GM21447 (cell line): Measurements from ENCODE around the gene PYGO2.
"Not testable (repeated sequence)": the region's sequence is repeated elsewhere in the genome, so short reads cannot be mapped to it uniquely, and the experiment has no call there.

Source experiments
- ATAC-seq: cut with Tn5 transposase; IDR thresholded peaks from one replicate; pipeline ENCODE4 v1.9.1; 2021; ENCODE audit not compliant: unreplicated experiment

The PYGO2 gene

DNA sequence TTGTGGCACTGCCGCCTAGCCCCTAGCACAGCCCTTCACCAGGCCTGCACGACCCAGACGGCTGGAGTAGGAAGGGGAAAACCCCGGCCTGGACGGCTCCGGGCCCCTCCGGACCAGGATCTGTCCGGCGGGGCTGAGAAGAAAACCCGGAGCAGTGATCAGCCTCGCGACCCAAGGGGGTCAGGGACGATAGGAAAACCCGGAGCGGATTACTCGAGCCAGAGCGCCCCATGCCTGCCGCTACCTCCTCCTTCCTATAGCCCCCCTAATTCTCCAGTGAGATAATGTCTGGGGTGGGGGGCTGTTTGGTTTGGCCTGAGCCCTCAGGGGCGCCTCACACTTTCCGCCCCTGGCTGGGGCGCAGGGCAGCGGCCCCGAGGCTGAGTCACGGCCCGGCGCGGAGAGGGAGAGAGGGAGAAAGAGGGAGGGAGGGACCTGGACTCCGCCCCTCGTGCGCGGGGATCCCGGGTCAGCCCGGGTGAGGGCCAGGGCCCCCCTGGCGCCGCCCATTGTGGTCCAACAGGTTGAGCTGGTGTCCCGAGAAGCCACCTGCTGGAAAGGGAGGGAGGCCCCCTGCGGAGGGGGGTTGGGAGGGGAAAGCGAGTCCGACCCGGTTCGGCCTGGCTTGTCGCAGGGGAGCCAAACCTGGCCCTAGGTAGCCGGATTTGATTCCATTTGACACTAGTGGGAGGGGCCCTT lies 39.3 kb upstream of the PYGO2 start:
- ATAC-seq = peak; percentile 38

DNA sequence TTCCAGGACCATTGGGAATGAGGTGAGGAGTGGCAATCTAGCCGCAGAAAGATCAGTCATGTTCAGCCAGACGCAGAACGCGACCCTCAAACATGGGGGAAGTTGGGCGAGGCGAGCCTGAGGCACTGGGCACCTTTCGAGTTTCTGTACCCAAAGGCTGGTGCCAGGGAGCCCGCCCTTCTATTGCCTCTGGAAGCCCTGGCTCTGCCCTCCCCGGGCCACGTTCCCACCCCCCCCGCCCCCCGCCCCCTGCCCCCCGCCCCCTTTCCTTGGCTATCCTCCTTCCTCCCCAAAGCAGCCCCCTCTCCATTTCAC lies 38.8 kb upstream of the PYGO2 start:
- ATAC-seq = no peak

DNA sequence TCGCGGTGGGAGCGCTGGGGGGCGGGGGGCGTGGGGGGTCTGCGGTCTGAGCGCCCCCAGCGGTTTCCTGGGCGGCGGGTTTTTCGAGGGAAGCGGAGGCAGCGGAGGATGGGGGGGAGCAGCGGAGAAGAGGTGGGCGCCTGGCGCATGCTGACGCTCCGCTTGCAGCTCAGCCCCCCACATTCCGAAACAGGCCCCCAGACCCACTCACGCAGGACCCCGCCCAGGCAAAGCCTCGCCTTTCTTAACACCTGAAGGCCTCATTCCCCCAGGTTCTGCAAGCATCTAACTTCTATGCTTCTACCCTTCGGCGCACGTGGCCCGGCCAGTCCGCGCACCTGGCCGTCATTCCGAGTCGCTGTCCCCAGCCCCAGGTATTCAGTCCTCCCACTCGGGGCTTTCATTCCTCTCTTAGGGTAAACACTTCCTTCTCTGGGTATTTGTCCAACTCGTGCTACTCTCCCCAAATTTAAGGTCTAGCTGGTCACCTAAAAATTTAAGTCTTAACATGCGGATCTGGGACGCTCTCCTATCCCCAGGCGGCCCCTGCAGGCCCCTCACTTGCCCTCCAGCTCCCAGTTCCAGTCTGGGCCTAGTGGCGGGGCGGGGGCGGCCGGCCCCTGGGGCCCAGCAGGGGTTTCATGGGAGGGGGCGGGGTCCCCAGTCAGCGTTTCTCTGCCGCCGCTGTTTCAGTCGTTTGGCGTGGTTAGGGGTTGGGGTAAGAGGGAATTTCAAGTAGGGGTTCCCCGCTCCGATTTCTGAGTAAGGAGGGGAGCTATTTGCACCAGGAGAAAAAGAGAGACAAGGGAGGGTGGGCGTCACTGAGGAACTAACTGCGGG lies 38.2 kb upstream of the PYGO2 start:
- ATAC-seq = no peak

DNA sequence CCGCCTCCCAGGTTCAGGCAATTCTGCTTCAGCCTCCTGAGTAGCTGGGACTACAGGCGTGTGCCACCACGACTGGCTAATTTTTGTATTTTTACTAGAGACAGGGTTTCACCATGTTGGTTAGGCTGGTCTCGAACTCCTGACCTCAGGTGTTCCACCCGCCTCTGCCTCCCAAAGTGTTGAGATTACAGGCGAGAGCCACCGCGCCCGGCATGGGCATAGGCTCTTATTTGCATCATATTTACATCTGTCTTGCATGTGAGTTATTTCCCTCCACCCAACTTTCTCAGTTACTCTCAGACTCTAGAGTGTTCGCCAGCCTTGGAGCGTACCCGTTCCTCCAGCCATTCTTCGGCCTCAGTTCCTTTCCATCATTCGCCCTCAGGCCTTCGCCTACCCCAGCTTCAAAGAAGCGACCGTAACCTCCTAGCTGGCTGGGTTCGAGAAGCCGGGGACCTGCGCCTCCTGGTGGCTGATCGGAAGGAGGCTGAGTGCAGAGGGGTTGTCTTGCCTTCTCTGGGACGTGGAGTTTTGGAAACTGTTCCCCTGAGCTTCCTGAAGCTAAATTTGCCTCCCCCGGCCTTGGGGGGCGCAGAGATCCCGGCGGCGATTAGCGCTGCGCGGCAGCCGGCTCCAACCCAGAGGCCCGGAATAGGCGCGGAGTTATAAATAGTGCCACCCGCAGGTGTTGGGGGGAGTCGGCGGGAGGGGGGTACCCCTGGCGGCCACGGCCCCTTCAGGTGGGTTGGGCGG lies 37.4 kb upstream of the PYGO2 start:
- no peak for ATAC-seq

DNA sequence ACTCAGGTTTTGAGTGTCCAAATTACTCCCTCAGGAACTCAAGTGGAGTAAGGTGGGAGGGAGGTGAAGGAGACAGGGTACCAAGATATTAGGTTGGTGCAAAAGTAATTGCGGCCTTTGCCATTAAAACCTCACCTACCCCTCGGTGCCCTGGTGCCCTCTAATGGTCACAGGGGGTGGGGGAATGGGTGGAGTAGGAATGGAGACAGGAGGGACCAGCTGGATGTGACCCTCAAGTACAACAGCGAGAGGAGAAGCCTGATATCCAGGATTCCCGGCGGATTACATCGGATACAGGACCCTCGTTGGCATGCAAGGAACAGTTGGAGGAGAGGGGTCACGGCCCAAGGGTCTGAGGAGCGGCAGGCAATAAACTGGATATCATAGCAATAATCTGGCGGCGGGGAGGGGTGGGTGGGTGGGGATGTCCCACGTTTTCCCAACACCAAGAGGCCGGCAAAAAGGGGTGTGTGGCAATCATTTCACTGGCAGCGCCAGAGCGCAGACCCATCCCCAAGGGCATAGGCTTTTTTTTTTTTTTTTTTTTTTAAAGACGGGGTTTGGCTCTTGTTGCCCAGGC lies 36.7 kb upstream of the PYGO2 start:
- ATAC-seq = no peak

DNA sequence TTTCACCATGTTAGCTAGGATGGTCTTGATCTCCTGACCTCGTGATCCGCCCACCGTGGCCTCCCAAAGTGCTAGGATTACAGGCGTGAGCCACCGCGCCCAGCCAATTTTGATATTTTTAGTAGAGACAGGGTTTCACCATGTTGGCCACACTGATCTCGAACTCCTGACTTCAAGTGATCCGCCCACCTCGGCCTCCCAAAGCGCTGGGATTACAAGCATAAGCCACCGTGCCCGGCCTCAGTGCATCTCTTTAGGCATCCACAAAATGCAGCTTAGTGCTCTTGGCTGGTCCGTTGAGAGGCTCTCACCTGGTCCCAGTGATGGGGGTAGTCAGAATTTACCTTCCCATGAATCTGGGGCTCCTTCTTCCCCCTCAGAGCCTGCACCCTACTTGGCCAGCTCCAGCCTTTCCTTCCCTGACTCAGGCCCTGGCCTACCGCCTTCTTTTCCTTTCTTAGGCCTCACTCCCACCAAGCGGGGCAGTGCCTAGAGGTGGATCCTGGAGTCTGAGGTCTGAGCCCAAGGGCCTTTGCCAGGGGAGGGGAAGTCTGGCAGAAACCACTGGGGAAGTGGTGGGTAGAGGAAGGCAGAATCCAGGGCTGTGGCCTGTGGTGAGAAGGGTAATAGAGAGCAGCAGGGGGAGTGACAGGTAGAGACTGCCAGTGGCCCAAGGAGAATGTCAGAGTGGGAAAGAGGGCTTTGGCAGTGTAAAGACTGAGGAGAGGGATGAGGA lies 35.6 kb upstream of the PYGO2 start:
- ATAC-seq = no peak

DNA sequence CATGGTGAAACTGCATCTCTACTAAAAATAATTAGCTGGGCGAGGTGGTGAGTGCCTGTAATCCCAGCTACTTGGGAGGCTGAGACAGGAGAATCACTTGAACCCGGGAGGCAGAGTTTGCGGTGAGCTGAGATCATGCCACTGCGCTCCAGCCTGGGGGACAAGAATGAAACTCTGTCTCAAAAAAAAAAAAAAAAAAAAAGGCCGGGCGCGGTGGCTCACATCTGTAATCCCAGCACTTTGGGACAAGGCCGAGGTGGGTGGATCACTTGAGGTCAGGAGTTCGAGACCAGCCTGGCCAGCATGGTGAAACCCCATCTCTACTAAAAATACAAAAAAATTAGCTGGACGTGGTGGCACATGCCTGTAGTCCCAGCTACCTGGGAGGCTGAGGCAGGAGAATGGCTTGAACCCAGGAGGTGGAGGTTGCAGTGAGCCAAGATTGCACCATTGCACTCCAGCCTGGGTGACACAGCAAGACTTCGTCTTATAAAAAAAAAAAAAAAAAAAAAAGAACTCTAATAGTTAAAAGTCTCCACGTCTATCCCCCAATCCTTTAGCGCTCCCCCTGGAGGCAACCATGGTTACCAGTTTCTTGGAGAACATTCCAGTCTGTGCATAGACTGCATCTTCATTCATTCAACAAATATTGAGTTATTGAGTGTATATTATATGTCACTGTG lies 33.9 kb upstream of the PYGO2 start:
- not testable (repeated sequence) for ATAC-seq

DNA sequence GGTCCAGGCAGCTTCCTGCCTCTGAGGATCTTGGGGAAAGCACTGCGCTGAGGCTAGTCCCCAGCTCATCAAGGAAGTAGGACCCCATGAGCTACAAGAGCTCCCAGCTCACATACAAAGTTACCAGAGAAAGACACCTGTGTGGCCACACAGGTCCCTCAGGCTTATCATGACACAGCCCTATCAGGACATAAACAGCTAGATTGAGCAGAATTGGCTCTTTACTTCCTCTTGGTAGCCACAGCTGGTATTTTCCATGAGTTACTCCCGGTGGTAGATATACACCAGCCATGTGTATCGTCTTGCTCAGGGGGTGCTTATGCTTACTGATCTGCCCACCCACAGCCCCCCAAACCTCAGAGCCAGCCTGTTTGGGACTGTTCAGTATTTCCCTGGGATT lies 33.0 kb upstream of the PYGO2 start:
- ATAC-seq = no peak

DNA sequence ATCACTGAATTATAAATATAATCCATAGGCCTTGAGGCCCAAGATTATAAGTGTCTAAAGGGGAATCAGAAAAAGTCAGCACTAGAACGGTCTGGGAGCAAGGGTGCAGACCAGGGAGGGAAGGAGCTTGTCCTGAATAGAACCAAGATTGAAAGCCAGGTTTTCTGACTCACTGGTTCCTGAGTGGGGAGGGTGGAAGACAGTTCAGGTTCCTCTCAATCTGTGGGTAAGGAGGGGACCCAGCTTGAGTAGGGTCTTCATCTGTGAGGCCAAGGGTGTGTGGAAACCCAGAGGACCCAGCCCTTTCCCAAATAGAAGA lies 32.6 kb upstream of the PYGO2 start:
- ATAC-seq = no peak

DNA sequence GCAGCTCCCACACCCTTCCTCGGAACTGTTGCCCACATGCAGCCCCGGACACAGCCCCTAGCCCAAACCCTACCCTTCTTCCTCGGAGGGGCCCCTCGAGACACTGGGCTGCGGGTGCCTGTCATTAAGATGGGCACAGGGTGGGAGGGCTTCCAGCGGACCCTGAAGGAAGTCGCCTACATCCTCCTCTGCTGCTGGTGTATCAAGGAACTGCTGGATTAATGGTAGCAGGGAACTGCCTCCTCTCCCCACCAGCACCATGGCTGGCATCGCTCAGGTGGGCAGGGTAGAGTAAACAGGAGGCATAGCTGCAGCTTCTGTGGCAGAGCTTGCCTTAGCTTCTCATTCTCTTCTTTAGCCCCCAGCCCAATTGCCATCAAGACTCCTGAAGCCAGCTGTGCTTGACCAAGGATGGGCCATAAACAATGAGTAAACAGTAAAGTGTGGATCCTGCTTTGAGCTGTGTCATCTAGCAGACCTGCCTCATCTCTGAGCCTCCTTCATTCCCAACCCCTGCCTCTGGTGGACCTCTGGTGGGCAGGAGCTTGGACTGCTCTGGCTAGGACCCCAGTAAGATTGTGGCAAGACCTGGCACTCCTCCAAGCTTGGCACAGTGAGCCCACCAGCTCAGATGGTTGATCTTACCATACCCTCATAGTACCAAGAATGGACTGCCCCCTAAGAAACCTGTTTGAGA lies 32.1 kb upstream of the PYGO2 start, which contains the start of gene LENEP:
LENEP (plus strand) TSS at position 15 of the 697 bp plus-strand sequence; CDS start at position 37, 22 bp downstream.
- no peak for ATAC-seq

DNA sequence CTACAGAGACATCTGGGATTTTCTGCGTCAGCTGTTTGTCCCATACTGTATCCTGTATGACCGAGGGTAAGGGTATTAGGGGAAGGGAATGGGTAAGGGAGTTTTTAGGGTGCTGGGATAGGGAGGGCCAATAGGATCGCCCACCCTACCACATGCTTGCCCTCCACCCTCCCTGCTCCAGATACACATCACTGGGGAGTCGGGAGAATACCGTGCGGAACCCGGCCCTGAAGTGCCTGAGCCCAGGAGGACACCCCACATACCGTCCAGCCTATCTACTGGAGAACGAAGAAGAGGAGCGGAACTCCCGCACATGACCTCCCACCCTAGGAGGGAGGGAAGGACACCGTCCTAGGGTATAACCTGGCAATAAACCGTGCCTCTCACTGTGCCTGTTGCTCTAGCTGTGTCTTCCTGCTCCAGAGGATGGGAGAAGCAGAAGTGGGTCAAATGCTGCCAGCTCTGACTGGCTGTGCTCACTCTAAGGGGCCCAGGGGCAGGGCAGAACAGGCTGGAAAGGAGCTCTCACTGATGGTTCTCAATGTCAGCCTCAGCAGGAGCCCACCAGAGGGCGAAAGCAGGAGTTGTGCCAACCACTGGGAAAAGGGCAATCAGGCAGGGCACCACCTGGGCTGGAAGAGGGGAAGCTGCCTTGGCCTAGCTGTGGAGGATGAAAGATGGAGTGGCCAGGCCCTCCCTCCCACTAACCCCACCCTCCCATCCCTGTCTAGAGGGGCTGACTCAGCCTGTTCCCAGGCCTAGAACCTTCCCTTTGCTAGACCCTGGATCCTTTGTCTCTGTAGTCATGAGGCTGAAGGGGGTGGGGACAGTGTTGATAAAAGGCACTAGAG lies 31.4 kb upstream of the PYGO2 start:
- ATAC-seq = no peak

DNA sequence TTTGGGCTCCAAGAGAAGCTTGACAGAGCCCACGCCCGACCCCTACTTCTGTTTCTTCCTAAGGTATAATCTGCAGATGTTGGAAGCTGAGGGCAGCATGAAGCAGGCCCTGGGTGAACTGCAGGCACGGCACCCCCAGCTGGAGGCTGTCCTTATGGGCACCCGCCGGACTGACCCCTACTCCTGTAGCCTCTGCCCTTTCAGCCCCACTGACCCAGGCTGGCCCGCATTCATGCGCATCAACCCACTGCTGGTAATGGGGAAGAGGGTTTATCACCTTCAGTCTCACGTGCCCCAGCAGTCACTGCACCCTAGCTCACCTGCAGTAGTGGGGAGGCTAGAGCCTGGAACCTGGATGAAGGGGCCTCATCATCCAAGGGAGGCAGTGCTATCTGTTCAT lies 28.7 kb upstream of the PYGO2 start:
- no peak for ATAC-seq

DNA sequence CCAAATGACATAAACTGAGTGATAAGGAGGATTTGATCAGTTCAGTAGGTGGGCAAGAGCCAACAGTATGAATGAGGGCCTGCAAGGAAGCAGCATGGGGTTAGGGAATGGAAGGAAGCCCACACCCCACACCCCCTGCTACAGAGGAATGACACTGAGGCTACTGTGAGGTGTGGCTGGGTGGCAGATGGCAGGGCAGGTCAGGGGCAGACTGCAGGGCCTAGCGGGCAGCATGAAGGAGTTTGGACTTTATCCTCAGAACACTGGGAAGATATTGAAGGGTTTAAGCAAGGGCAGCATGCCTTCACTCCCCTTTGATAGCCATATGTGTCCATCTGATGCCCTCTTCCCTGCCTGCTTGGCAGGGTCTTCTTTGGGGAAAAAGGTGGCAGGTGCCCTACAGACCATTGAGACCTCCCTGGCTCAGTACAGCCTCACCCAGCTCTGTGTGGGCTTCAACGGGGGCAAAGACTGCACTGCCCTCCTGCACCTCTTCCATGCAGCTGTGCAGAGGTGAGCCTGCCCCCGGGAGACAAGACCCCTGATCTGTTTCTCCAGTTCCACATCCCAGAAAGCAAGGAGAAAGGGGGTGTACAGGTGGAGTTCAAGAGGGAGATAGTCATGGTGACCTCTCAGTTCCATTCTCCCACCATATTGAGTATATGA lies 27.7 kb upstream of the PYGO2 start:
- no peak for ATAC-seq

DNA sequence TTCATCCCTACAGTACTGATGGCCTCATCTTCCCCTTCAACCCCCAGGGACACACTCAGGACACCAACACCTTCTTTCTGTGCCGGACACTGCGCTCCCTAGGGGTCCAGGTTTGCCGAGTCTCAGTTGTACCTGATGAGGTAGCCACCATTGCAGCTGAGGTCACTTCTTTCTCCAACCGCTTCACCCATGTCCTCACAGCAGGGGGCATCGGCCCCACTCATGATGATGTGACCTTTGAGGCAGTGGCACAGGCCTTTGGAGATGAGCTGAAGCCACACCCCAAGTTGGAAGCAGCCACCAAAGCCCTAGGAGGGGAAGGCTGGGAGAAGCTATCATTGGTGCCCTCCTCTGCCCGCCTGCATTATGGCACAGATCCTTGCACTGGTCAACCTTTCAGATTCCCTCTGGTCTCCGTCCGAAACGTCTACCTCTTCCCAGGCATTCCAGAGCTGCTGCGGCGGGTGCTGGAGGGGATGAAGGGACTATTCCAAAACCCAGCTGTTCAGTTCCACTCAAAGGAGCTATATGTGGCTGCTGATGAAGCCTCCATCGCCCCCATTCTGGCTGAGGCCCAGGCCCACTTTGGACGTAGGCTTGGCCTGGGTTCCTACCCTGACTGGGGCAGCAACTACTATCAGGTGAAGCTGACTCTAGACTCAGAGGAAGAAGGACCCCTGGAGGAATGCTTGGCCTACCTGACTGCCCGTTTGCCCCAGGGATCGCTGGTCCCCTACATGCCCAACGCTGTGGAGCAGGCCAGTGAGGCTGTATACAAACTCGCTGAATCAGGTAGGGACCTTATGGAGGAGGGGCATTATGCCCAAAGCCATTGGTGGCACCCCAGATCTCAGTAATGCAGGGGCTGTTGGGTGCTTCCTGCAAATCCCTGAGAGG lies 26.7 kb upstream of the PYGO2 start:
- ATAC-seq = no peak

DNA sequence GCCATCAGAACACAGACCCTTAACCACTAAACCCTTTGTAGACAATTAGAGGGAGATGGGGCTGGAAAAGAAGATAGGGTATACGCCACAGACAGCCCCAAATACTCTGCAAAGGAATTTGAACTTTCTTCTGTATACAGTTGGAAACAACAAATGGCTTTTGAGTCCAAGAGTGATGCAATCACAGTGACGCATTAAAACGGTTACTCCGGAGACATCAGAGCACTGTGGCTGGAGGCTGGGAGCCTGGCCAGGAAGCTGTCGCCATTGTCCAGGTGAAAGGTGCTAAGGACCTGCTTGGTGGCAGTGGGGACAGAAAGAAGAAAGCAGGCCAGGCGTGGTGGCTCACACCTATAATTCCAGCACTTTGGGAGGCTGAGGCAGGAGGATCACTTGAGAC lies 25.7 kb upstream of the PYGO2 start:
- ATAC-seq = no peak

DNA sequence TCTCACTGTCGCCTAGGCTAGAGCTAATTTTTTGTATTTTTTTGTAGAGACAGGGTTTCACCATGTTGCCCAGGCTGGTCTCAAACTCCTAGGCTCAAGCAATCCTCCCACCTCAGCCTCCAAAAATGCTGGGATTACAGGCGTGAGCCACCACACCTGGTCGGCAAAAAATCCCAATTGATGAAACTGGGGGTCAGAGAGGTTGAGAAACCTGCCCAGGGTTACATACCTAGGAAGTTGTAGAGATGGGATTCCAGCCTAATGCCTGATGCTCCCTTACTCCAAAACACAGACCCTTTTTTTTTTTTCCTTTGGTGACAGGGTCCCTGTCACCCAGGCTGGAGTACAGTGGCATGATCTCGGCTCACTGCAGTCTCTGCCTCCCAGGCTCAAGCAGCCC lies 25.2 kb upstream of the PYGO2 start:
- not testable (repeated sequence) for ATAC-seq

DNA sequence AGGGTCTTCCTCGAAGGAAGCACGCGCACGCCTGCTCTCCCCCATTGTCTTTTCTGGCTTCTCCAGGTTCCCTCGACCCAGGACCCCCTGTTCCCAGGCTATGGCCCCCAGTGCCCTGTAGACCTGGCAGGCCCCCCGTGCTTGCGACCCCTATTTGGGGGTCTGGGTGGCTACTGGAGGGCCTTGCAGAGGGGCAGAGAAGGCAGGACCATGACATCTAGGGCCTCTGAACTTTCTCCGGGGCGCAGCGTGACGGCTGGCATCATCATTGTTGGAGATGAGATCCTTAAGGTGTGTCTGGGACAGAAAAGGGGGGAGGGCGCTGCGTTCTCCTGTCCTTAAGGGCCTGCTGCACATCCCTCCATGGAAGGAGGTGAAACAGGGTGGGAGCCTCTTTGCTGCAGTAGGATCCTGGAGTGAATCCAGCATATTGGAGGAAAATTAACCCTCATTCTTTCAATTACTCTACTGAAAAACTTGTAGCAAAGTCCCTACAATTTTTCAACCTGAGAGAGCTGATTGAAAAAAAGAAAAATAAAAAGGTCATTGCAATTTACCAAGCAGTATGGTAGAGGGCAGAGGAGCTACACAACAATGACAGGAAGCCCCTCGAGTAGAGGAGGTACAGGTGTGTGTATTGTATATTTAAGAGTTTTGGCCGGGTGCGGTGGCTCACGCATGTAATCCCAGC lies 22.3 kb upstream of the PYGO2 start:
- no peak for ATAC-seq
